Measurements from ENCODE around the gene GFOD1.

DNA sequence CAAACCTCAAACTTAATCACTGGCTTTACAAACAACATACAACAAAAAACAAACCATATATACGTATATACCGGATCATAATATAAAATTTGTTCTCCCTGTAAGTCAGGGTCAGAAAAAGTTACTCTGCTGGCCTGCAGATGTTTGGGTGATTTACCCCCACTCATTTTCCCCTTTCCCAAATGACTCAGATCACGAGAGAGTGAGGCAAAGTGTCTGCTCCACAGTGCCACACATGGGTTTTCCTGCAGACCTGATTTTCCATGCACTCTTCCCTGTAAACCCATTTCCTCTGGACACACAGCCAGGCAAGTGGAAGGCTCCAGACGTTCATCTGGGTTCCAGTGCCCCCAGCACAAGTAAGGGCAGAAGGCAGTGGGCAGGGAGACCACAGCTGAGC lies 23.5 kb downstream of the GFOD1 start:
- TF ChIP-seq HDGF (IDR thresholded peaks at IDR 0.05; ENCODE audit: borderline replicate concordance) (no peak), TARDBP (IDR thresholded peaks at IDR 0.05) (no peak), FOXK2 (IDR thresholded peaks at IDR 0.05) (no peak)
